Activated T-helper 17 cell treated with anti-CD3 and anti-CD28 coated beads, Interleukin-2, amount 50 U/mL, for 72 hours (primary cell): ENCODE results near the gene SPATA31D4. TPM values are rescaled to one million over a fixed set of nuclear protein-coding genes. Genes with fewer than 3 reads are reported as not detected.

Source experiments
- ATAC-seq: fragments of 150-1000 bp; cut with Tn5 transposase; replicated peaks from 2 replicates; pipeline ENCODE4 v1.10.0; 2021; ENCODE audit warnings: mild to moderate bottlenecking, moderate library complexity
- H3K27ac Mint-ChIP-seq: one replicate; pipeline ENCODE4 v1.8.0; 2022; ENCODE audit warnings: mixed read lengths
- H3K27me3 Mint-ChIP-seq: one replicate; pipeline ENCODE4 v1.8.0; 2022; ENCODE audit warnings: mixed read lengths
- H3K36me3 Mint-ChIP-seq: one replicate; pipeline ENCODE4 v1.8.0; 2022; ENCODE audit warnings: low read depth, mild to moderate bottlenecking, mixed read lengths
- H3K4me1 Mint-ChIP-seq: one replicate; pipeline ENCODE4 v1.8.0; 2022; ENCODE audit warnings: mixed read lengths
- H3K4me3 Mint-ChIP-seq: one replicate; pipeline ENCODE4 v1.8.0; 2022; ENCODE audit warnings: mild to moderate bottlenecking, mixed read lengths
- H3K9me3 Mint-ChIP-seq: one replicate; pipeline ENCODE4 v1.8.0; 2022; ENCODE audit warnings: mixed read lengths
- total RNA-seq, 2 donors: library from RNA; stranded (reverse); gene quantifications; one replicate each; pipeline ENCODE4 v1.2.3, GENCODE V29; 2022

Gene SPATA31D4
- total RNA-seq, 2 donors from 2014 or later, result not detected

GRCh38 chr9:81981883-81982282, 53.7 kb downstream of the SPATA31D4 start:
- H3K27me3 Mint-ChIP-seq, result no peaks in the 10 kb centered on the region
- no peak overlapping the region for H3K27ac Mint-ChIP-seq
- no peak for ATAC-seq
- no peak overlapping the region for H3K4me3 Mint-ChIP-seq
- H3K9me3 Mint-ChIP-seq, result peaks cover 7% of the 10 kb centered on the region
- no peaks in the 10 kb centered on the region for H3K36me3 Mint-ChIP-seq
- no peaks in the 10 kb centered on the region for H3K4me1 Mint-ChIP-seq

Other genes starting within 250 kb of the SPATA31D4 start
- gene TLE1, start 238.9 kb upstream of the SPATA31D4 start, total RNA-seq, result under 1 TPM; 0.13 to 0.97 TPM
- gene SPATA31D3, start 15.1 kb downstream of the SPATA31D4 start, total RNA-seq, result not detected
- not detected for gene SPATA31D1, start 60.3 kb downstream of the SPATA31D4 start, total RNA-seq